Sigmoid colon (tissue), 7 donors: ENCODE data around the gene RNMT. TPM values are rescaled to one million over a fixed set of nuclear protein-coding genes. Genes with fewer than 3 reads are reported as not detected.
"Not testable (repeated sequence)": the region's sequence is repeated elsewhere in the genome, so short reads cannot be mapped to it uniquely, and the experiment has no call there.

Experiments
- DNase-seq: peaks from one replicate; pipeline ENCODE4 v3.0.0-alpha.2; 2019
- H3K27ac ChIP-seq, 4 donors: fragments of 200-600 bp; sonication (generic); one replicate each; pipeline ENCODE4 v1.5.1; 2016 to 2019; ENCODE audit warnings: mild to moderate bottlenecking in 1 of 4
- H3K27me3 ChIP-seq, 3 donors: fragments of 200-600 bp; sonication (generic); one replicate each; pipeline ENCODE4 v1.5.1; 2019; ENCODE audit warnings: mild to moderate bottlenecking in 1 of 3
- H3K36me3 ChIP-seq, 4 donors: fragments of 200-600 bp; sonication (generic); one replicate each; pipeline ENCODE4 v1.5.1; 2016 to 2019
- H3K4me1 ChIP-seq, 4 donors: fragments of 200-600 bp; sonication (generic); one replicate each; pipeline ENCODE4 v1.5.1; 2017 to 2019
- H3K4me3 ChIP-seq, 4 donors: fragments of 200-600 bp; sonication (generic); one replicate each; pipeline ENCODE4 v1.5.1; 2017 to 2019; ENCODE audit warnings: mild to moderate bottlenecking in 2 of 4, moderate library complexity in 1 of 4
- H3K9me3 ChIP-seq, 4 donors: fragments of 200-600 bp in 3 of 4; sonication (generic) in 3 of 4; one replicate each; pipeline versions ENCODE4 v1.5.1 to v1.6.1; 2013 to 2019
- CTCF ChIP-seq, 4 experiments: fragments of 450-650 bp in 3 of 4; fragments of 200-600 bp in 1 of 4; IDR thresholded peaks; one replicate each; pipeline ENCODE4 v1.5.1; 2016 to 2019; ENCODE audit warnings: antibody characterized with exemption in 4 of 4, mild to moderate bottlenecking in 3 of 4, moderate library complexity in 2 of 4
- EP300 ChIP-seq, 4 donors: sonication (generic); formaldehyde crosslinking; IDR thresholded peaks; one replicate each; pipeline ENCODE4 v1.6.1; 2017; ENCODE audit warnings: antibody characterized with exemption in 4 of 4
- POLR2A ChIP-seq, 2 donors: fragments of 450-650 bp; IDR thresholded peaks; one replicate each; pipeline ENCODE4 v1.6.1; 2016; ENCODE audit warnings: antibody characterized with exemption in 2 of 2, mild to moderate bottlenecking in 2 of 2, moderate library complexity in 2 of 2
- POLR2AphosphoS5 ChIP-seq, 4 donors: sonication (generic); formaldehyde crosslinking; IDR thresholded peaks; one replicate each; pipeline ENCODE4 v1.6.1; 2017; ENCODE audit warnings: antibody characterized with exemption in 4 of 4
- WGBS, 2 donors: extraction: QIAGEN DNeasy Blood & Tissue Kit; methylation state at CpG; one replicate each; pipeline ENCODE4 v1.1.7; 2013; 5-methylcytosine and 5-hydroxymethylcytosine counted together
- intact Hi-C: fragments of 100-400 bp; cut with DNase I; formaldehyde crosslinking; loops from one replicate; pipeline ENCODE4 v1.15.1; 2023
- polyA plus RNA-seq, 3 donors: library from polyadenylated mRNA; stranded (reverse); fragments of 200-250 nt; gene quantifications; one replicate each; pipeline ENCODE4 v1.2.3, GENCODE V29; 2013
- total RNA-seq, 4 donors: library from RNA; depleted of rRNA; stranded (reverse); fragments of >200 nt; gene quantifications; one replicate each; pipeline ENCODE4 v1.1.0, GENCODE V29; 2016
- donor health status: healthy with polysubstance abuse.
- donor health status: Bipolar disorder and iron deficiency.
- donor health status: healthy.

RNMT gene
- total and polyA plus RNA-seq, 7 donors: 7.2 to 22.3 (median 16.1) TPM

- intact Hi-C loops: no loop called here
- H3K27ac ChIP-seq: no peak overlapping the region
- no peak overlapping the region for H3K4me3 ChIP-seq
- H3K4me1 ChIP-seq: no peaks in the 10 kb centered on the region
- H3K27me3 ChIP-seq: no peaks in the 10 kb centered on the region
- TF ChIP-seq EP300 (IDR thresholded peaks at IDR 0.05): no peak
- TF ChIP-seq CTCF (IDR thresholded peaks at IDR 0.05): no peak
- TF ChIP-seq POLR2A (IDR thresholded peaks at IDR 0.05): no peak
- TF ChIP-seq POLR2AphosphoS5 (IDR thresholded peaks at IDR 0.05): no peak
- DNase-seq: no peak
- no peaks in the 10 kb centered on the region for H3K9me3 ChIP-seq
- 94 to 95% methylated on average over 21 of the region's 21 CpGs for WGBS, 2 donors
- no peaks in the 10 kb centered on the region for H3K36me3 ChIP-seq
Observed at GRCh38 chr18:13688191-13689136, 38.0 kb upstream of the RNMT start.

GRCh38 chr18:13690060-13690459 lies 36.4 kb upstream of the RNMT start:
- DNase-seq, intact Hi-C loops, H3K4me3 ChIP-seq, H3K36me3 ChIP-seq, H3K9me3 ChIP-seq, H3K4me1 ChIP-seq, H3K27ac ChIP-seq, H3K27me3 ChIP-seq: not testable (repeated sequence)
- 95 to 96% methylated on average over 9 of the region's 9 CpGs for WGBS, 2 donors

GRCh38 chr18:13695337-13695736 lies 31.1 kb upstream of the RNMT start:
- H3K4me1 ChIP-seq, H3K9me3 ChIP-seq, H3K27ac ChIP-seq, H3K36me3 ChIP-seq, intact Hi-C loops, DNase-seq, H3K27me3 ChIP-seq, H3K4me3 ChIP-seq: not testable (repeated sequence)
- 92 to 98% methylated on average over 5 of the region's 5 CpGs for WGBS, 2 donors

- 93 to 94% methylated on average over 3 of the region's 3 CpGs for WGBS, 2 donors
- intact Hi-C loops: no loop called here
- H3K27me3 ChIP-seq: no peaks in the 10 kb centered on the region
Observed at GRCh38 chr18:13696961-13697360, 29.5 kb upstream of the RNMT start.

GRCh38 chr18:13700153-13700552 lies 26.3 kb upstream of the RNMT start:
- no peak for DNase-seq
- Histone ChIP-seq H3K36me3 (no peaks in the 10 kb centered on the region), H3K27ac (no peak overlapping the region), H3K4me3 (no peak overlapping the region), H3K4me1 (no peaks in the 10 kb centered on the region), H3K9me3 (peaks cover 0 to 5% (median 0%) of the 10 kb centered on the region in 4 donors), H3K27me3 (no peaks in the 10 kb centered on the region)
- intact Hi-C loops: no loop called here
- WGBS, 2 donors: 79 to 89% methylated on average over 1 of the region's 1 CpG
- TF ChIP-seq CTCF (IDR thresholded peaks at IDR 0.05) (no peak), EP300 (IDR thresholded peaks at IDR 0.05) (no peak), POLR2A (IDR thresholded peaks at IDR 0.05) (no peak), POLR2AphosphoS5 (IDR thresholded peaks at IDR 0.05) (no peak)

More at GRCh38 chr18:13696961-13697360, 29.5 kb upstream of the RNMT start:
- Histone ChIP-seq H3K27ac (no peak overlapping the region), H3K4me1 (no peaks in the 10 kb centered on the region), H3K36me3 (no peaks in the 10 kb centered on the region), H3K9me3 (peaks cover 0 to 5% (median 0%) of the 10 kb centered on the region in 4 donors), H3K4me3 (no peak overlapping the region)
- no peak for TF ChIP-seq POLR2AphosphoS5 (IDR thresholded peaks at IDR 0.05)
- TF ChIP-seq POLR2A (IDR thresholded peaks at IDR 0.05): no peak
- TF ChIP-seq CTCF (IDR thresholded peaks at IDR 0.05): no peak
- no peak for TF ChIP-seq EP300 (IDR thresholded peaks at IDR 0.05)
- no peak for DNase-seq
